IMR-90 (cell line): Measurements from ENCODE around the gene EPHB1.

Experiments
- CHD1 ChIP-seq: IDR thresholded peaks from 2 replicates; pipeline ENCODE4 v1.6.1; 2012; ENCODE audit warnings: low read depth, low read length, improper control_type of control experiment
- CTCF ChIP-seq: conservative IDR thresholded peaks from 2 replicates; pipeline ENCODE4 v1.5.1; 2012; ENCODE audit warnings: mild to moderate bottlenecking, low read depth, low read length, improper control_type of control experiment
- ELK1 ChIP-seq: fragments of 150-350 bp; IDR thresholded peaks from 2 replicates; pipeline ENCODE4 v1.6.1; 2016; ENCODE audit warnings: low read depth, mild to moderate bottlenecking, low read length, moderate library complexity, borderline replicate concordance
- FOS ChIP-seq: fragments of 150-350 bp; IDR thresholded peaks from 2 replicates; pipeline ENCODE4 v1.6.1; 2016; ENCODE audit warnings: low read depth, low read length
- MAZ ChIP-seq: IDR thresholded peaks from 2 replicates; pipeline ENCODE4 v1.6.1; 2012; ENCODE audit warnings: low read depth, mild to moderate bottlenecking, low read length, improper control_type of control experiment, moderate library complexity, borderline replicate concordance
- MXI1 ChIP-seq: IDR thresholded peaks from 2 replicates; pipeline ENCODE4 v1.6.1; 2012; ENCODE audit warnings: low read depth, mild to moderate bottlenecking, low read length, moderate library complexity, borderline replicate concordance
- POLR2A ChIP-seq: IDR thresholded peaks from 2 replicates; pipeline ENCODE4 v1.6.1; 2012; ENCODE audit warnings: mild to moderate bottlenecking, low read depth, low read length
- RCOR1 ChIP-seq: IDR thresholded peaks from 2 replicates; pipeline ENCODE4 v1.6.1; 2012; ENCODE audit warnings: mild to moderate bottlenecking, low read length, improper control_type of control experiment; ENCODE audit not compliant: insufficient replicate concordance
- SMC3 ChIP-seq: fragments of 150-350 bp; IDR thresholded peaks from 2 replicates; pipeline ENCODE4 v1.6.1; 2016; ENCODE audit warnings: low read depth, mild to moderate bottlenecking, antibody characterized with exemption, low read length, moderate library complexity

- TF ChIP-seq CTCF (no peak), POLR2A (no peak), MAZ (no peak), MXI1 (no peak), SMC3 (no peak), FOS (no peak), ELK1 (no peak), CHD1 (no peak), RCOR1 (no peak)
Measured at GRCh38 chr3:135100366-135100765, 305.3 kb downstream of the EPHB1 start.
